GM23248 (cell line): ENCODE data around the gene CALD1. TPM values are rescaled to one million over a fixed set of nuclear protein-coding genes. Genes with fewer than 3 reads are reported as not detected.

Experiments used
- DNase-seq: peaks from one replicate; pipeline ENCODE4 v3.0.0-alpha.2; 2015
- H2AFZ ChIP-seq: fragments of 200-600 bp; sonication (generic); 2 replicates; pipeline ENCODE4 v1.6.1; 2016; ENCODE audit warnings: antibody characterized with exemption
- H3F3A ChIP-seq: fragments of 200-600 bp; sonication (generic); 2 replicates; pipeline ENCODE4 v1.6.1; 2016; ENCODE audit warnings: mild to moderate bottlenecking, antibody characterized with exemption, mixed run types; ENCODE audit not compliant: insufficient read depth
- H3K27ac ChIP-seq: fragments of 200-600 bp; sonication (generic); 2 replicates; pipeline ENCODE4 v1.5.1; 2016; ENCODE audit warnings: mild to moderate bottlenecking
- H3K27me3 ChIP-seq: fragments of 200-600 bp; sonication (generic); replicated peaks from 2 replicates; pipeline ENCODE4 v1.6.1; 2016; ENCODE audit warnings: mild to moderate bottlenecking; ENCODE audit not compliant: insufficient read depth
- H3K36me3 ChIP-seq: fragments of 200-600 bp; sonication (generic); 2 replicates; pipeline ENCODE4 v1.6.1; 2016; ENCODE audit warnings: low read depth, mild to moderate bottlenecking
- H3K4me1 ChIP-seq: fragments of 200-600 bp; sonication (generic); 2 replicates; pipeline ENCODE4 v1.6.1; 2016; ENCODE audit warnings: mild to moderate bottlenecking; ENCODE audit not compliant: insufficient read depth
- H3K4me2 ChIP-seq: fragments of 200-600 bp; sonication (generic); one replicate; pipeline ENCODE4 v1.6.1; 2016; ENCODE audit warnings: mild to moderate bottlenecking; ENCODE audit not compliant: unreplicated experiment
- H3K4me3 ChIP-seq: fragments of 200-600 bp; sonication (generic); 2 replicates; pipeline ENCODE4 v1.5.1; 2016; ENCODE audit warnings: mild to moderate bottlenecking
- H3K79me2 ChIP-seq: fragments of 200-600 bp; sonication (generic); 2 replicates; pipeline ENCODE4 v1.6.1; 2016; ENCODE audit warnings: mild to moderate bottlenecking; ENCODE audit not compliant: insufficient read depth
- H3K9ac ChIP-seq: fragments of 200-600 bp; sonication (generic); 2 replicates; pipeline ENCODE4 v1.6.1; 2016; ENCODE audit warnings: mild to moderate bottlenecking
- H3K9me2 ChIP-seq: fragments of 200-600 bp; sonication (generic); 2 replicates; pipeline ENCODE4 v1.6.1; 2016; ENCODE audit warnings: mixed run types, mild to moderate bottlenecking, moderate library complexity; ENCODE audit not compliant: insufficient read depth
- H3K9me3 ChIP-seq: fragments of 200-600 bp; sonication (generic); one replicate; pipeline ENCODE4 v1.6.1; 2017; ENCODE audit warnings: low read depth
- H4K20me1 ChIP-seq: fragments of 200-600 bp; sonication (generic); 2 replicates; pipeline ENCODE4 v1.6.0; 2016; ENCODE audit not compliant: insufficient read depth
- EZH2 ChIP-seq: fragments of 200-600 bp; sonication (generic); IDR thresholded peaks from 2 replicates; pipeline ENCODE4 v1.6.1; 2018; ENCODE audit warnings: antibody characterized with exemption, mild to moderate bottlenecking; ENCODE audit not compliant: insufficient read depth, poor library complexity, severe bottlenecking
- EZH2phosphoT487 ChIP-seq: fragments of 200-600 bp; sonication (generic); IDR thresholded peaks from 2 replicates; pipeline ENCODE4 v1.6.1; 2018; ENCODE audit warnings: antibody characterized with exemption, moderate library complexity, mild to moderate bottlenecking, low read depth; ENCODE audit not compliant: insufficient read depth
- WGBS, 2 experiments: methylation state at CpG; one replicate each; pipeline ENCODE4 v1.1.6; 2015 to 2017; ENCODE audit warnings: low lambda C conversion rate in 2 of 2, low coverage in 1 of 2; ENCODE audit errors: missing lambda C conversion rate in 2 of 2; 5-methylcytosine and 5-hydroxymethylcytosine counted together
- in situ Hi-C: fragments of 300-500 bp; cut with MboI; formaldehyde crosslinking; loops from 2 replicates; pipeline ENCODE4 v1.15.0; 2020
- polyA plus RNA-seq: library from polyadenylated mRNA; unstranded; fragments of >200 nt; fragmentation: Nextera tagmentation; extraction: Ambion mirVana; gene quantifications from 2 replicates; pipeline ENCODE4 v1.2.1, GENCODE V29; 2016
- total RNA-seq: library from RNA; depleted of rRNA; stranded (reverse); fragments of >200 nt; shearing (Covaris generic); gene quantifications from 2 replicates; pipeline ENCODE4 v1.2.3, GENCODE V29; 2014

The CALD1 gene
- total and polyA plus RNA-seq, 2 experiments from 2014 or later = 698 to 1,687 TPM

- Histone ChIP-seq H3K4me2 (no peak overlapping the region), H3K27me3 (no peaks in the 10 kb centered on the region), H3K27ac (no peak overlapping the region), H3K4me1 (peaks cover 92% of the 10 kb centered on the region), H3K36me3 (no peaks in the 10 kb centered on the region), H3F3A (peaks cover 78% of the 10 kb centered on the region), H3K9me3 (no peaks in the 10 kb centered on the region), H3K9ac (no peak overlapping the region), H4K20me1 (no peaks in the 10 kb centered on the region), H3K79me2 (no peaks in the 10 kb centered on the region), H3K9me2 (no peaks in the 10 kb centered on the region), H2AFZ (no peak overlapping the region), H3K4me3 (no peak overlapping the region)
- DNase-seq = no peak
- in situ Hi-C loops = no loop called here
- TF ChIP-seq EZH2phosphoT487 (no peak), EZH2 (no peak)
- 56 to 61% methylated on average over 4 of the region's 4 CpGs for WGBS, 2 experiments
These were observed 39.1 kb upstream of the CALD1 start for GRCh38 chr7:134740376-134740775.

GRCh38 chr7:134741907-134742635 lies 37.4 kb upstream of the CALD1 start:
- peak overlapping the region; percentile 64 for H3K4me2 ChIP-seq
- peak overlapping the region; percentile 98 for H3K27ac ChIP-seq
- WGBS, 2 experiments = 19 to 22% methylated on average over 3 of the region's 3 CpGs
- H4K20me1 ChIP-seq = no peaks in the 10 kb centered on the region
- in situ Hi-C loops = no loop called here
- 0 out of 2 replicates have a peak overlapping the region, but pooled peaks have one; percentile 22 for H2AFZ ChIP-seq
- H3K36me3 ChIP-seq = no peaks in the 10 kb centered on the region
- peak; percentile 84 for DNase-seq
- H3K27me3 ChIP-seq = no peaks in the 10 kb centered on the region
- H3K4me1 ChIP-seq = peaks cover 76% of the 10 kb centered on the region
- no peaks in the 10 kb centered on the region for H3K79me2 ChIP-seq
- no peaks in the 10 kb centered on the region for H3K9me2 ChIP-seq
- H3K9me3 ChIP-seq = no peaks in the 10 kb centered on the region
- peaks cover 61% of the 10 kb centered on the region for H3F3A ChIP-seq
- H3K9ac ChIP-seq = peak overlapping the region; percentile 77
- peak overlapping the region; percentile 47 for H3K4me3 ChIP-seq
- TF ChIP-seq EZH2 = no peak
- no peak for TF ChIP-seq EZH2phosphoT487

GRCh38 chr7:134742688-134743350 lies 36.6 kb upstream of the CALD1 start:
- H3K27me3 ChIP-seq = no peaks in the 10 kb centered on the region
- H3K4me2 ChIP-seq = peak overlapping the region; percentile 64
- H3K27ac ChIP-seq = peak overlapping the region; percentile 98
- WGBS, 2 experiments = 50% methylated on average over 2 of the region's 2 CpGs
- TF ChIP-seq EZH2 (no peak), EZH2phosphoT487 (no peak)
- no peaks in the 10 kb centered on the region for H4K20me1 ChIP-seq
- H3K9me3 ChIP-seq = no peaks in the 10 kb centered on the region
- H3K4me3 ChIP-seq = peak overlapping the region; percentile 47
- peaks cover 69% of the 10 kb centered on the region for H3K4me1 ChIP-seq
- in situ Hi-C loops = no loop called here
- H3K9me2 ChIP-seq = no peaks in the 10 kb centered on the region
- peak overlapping the region; percentile 22; the same call in 1 of the 2 replicates for H2AFZ ChIP-seq
- peak overlapping the region; percentile 77 for H3K9ac ChIP-seq
- peaks cover 53% of the 10 kb centered on the region for H3F3A ChIP-seq
- H3K79me2 ChIP-seq = no peaks in the 10 kb centered on the region
- no peaks in the 10 kb centered on the region for H3K36me3 ChIP-seq
- DNase-seq = peak; percentile 94

DNA sequence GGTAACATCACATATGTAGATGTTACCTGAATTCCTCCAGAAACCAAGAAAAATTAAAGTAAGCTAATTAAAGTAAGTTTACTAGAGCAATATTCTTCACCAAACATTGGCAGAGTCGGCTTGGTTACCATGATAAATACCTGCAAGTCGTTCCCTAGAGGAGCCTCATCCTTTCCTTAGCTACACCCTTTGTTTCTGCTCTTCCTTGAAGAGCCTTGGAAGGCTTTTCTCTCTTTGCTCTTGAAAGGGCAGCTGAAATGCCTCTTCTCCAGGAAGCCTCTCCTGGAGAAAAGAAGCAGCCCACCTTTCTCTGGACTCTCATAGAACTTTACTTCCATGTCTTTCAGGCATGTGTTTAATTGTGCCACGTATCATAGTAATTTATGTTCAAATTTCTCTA lies 34.9 kb upstream of the CALD1 start:
- H3K4me1 ChIP-seq = peaks cover 55% of the 10 kb centered on the region
- H3K79me2 ChIP-seq = no peaks in the 10 kb centered on the region
- no peak overlapping the region for H3K9ac ChIP-seq
- peak overlapping the region; percentile 98 for H3K27ac ChIP-seq
- 85 to 86% methylated on average over 3 of the region's 3 CpGs for WGBS, 2 experiments
- no peaks in the 10 kb centered on the region for H3K36me3 ChIP-seq
- no peak overlapping the region for H3K4me3 ChIP-seq
- no peak overlapping the region for H2AFZ ChIP-seq
- H4K20me1 ChIP-seq = no peaks in the 10 kb centered on the region
- no peak for TF ChIP-seq EZH2
- no peak for TF ChIP-seq EZH2phosphoT487
- in situ Hi-C loops = no loop called here
- H3F3A ChIP-seq = peaks cover 37% of the 10 kb centered on the region
- H3K9me2 ChIP-seq = no peaks in the 10 kb centered on the region
- H3K4me2 ChIP-seq = no peak overlapping the region
- no peaks in the 10 kb centered on the region for H3K9me3 ChIP-seq
- no peak for DNase-seq
- H3K27me3 ChIP-seq = no peaks in the 10 kb centered on the region
